Measurements from ENCODE around the gene CTSZ.
"Not testable (repeated sequence)": the region's sequence is repeated elsewhere in the genome, so short reads cannot be mapped to it uniquely, and the experiment has no call there.

The CTSZ gene

DNA sequence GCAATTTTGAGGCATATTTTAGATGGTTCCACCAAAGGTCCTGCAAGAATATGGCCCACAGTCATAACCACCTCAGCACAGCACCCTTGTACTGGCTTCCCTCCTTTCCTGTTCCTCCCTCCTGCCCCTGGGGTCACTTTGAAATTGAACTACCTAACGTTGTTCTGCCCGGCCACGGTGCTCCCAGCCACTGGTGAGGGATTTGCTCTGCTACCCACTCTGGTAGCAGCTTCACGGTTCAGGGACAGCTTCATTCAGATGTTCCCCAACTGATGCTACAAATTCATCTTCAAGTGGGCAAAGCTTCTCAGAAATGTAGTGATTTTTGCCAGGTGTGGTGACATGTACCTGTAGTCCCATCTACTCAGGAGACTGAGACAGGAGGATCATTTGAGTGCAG is 33.9 kb downstream of the CTSZ start:
- TF ChIP-seq CTCF (IDR thresholded peaks at IDR 0.05; ENCODE audit: extremely low read depth, missing control alignments): no peak
- no peak for DNase-seq (ENCODE audit: low spot score)

DNA sequence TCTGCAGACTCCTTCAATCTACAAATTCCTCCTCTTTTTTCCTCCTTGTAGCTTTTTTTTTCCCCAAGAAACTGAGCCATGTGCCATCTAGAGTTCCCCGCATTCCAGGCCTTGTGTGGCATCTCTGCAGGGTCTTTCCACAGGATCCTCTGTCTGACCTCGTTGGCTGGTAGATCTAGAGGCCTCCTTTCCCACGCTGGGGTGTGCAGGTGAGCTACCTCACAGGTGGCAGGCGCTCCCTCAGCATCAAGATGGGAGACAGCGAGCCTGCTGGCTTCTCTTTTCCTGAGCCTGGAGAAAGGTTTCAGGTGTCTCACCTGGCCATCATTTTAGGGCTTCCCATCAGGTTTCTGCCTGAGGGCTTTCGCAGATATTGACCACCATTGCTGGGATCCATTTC is 35.6 kb downstream of the CTSZ start:
- DNase-seq (ENCODE audit: low spot score): no peak
- TF ChIP-seq CTCF (IDR thresholded peaks at IDR 0.05; ENCODE audit: extremely low read depth, missing control alignments): no peak

DNA sequence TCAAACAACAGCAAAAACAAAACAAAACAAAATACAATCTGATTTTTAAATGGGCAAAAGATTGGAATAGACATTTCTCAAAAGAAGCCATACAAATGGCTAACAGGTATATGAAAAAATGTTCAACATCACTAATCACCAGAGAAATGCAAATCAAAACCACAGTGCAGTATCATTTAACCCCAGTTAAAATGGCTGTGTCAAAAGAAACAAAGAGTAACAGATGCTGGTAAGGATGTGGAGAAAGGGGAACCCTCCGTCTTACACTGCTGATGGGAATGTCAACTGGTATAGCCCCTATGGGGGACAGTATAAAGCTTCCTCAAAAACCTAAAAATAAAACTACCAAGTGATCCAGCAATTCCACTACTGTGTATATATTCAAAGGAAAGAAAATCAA is 36.9 kb downstream of the CTSZ start:
- no peak for TF ChIP-seq CTCF (IDR thresholded peaks at IDR 0.05; ENCODE audit: extremely low read depth, missing control alignments)
- DNase-seq (ENCODE audit: low spot score): no peak

DNA sequence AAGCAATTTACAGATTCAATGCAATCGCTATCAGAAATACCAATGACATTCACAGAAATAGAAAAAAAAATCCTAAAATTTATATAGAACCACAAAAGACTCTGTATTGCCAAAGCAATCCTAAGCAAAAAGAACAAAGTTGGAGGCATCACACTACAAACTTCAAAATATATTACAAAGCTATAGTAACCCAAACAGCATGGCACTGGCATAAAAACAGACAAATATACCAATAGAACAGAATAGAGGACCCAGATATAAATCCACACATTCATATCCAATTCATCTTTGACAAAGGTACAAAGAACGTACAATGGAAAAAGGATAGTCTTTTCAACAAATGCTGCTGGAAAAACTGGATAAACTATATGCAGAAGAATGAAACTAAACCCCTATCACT is 37.6 kb downstream of the CTSZ start:
- no peak for TF ChIP-seq CTCF (IDR thresholded peaks at IDR 0.05; ENCODE audit: extremely low read depth, missing control alignments)
- DNase-seq (ENCODE audit: low spot score): no peak

DNA sequence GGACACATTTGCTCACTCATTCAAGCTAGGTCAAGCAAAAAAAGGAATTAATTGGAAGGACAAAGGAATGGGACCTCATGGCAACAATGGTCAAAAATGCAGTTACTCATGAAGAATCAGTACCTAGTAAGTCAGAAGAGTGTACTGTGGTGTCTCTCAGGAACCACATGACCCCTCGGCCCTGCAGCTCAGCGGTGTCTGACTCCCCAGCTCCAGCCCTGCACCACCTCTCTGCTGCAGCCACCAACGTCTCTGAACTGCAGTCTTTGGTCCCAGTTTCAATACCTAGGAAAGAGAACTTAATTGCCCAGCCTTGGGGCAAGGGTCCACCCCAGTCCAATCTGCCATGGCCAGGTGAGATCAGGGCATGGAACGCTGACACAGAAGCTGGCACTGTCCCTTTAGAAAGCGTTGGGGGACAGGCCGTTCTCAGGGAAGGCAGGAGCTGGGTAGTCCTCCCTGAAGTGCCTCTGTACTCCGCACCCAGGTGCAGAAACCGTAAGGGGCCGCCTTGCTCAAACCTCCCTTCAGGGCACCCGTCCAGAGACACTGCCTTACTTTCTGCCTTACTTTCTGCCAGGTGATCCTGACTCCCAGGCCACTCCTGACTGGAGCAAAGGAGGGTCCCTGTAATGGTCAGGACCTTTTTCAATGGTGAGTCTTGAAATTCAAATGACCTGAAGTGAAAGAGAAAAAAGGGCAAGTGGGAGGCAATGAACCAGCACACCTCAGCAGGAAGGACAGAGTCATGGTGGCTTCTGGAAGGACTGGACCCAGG is 39.2 kb downstream of the CTSZ start:
- no peak for DNase-seq (ENCODE audit: low spot score)
- TF ChIP-seq CTCF (IDR thresholded peaks at IDR 0.05; ENCODE audit: extremely low read depth, missing control alignments): no peak

GRCh38 chr20:58965270-58966064 is 41.6 kb downstream of the CTSZ start:
- TF ChIP-seq CTCF (IDR thresholded peaks at IDR 0.05; ENCODE audit: extremely low read depth, missing control alignments): no peak
- no peak for DNase-seq (ENCODE audit: low spot score)

- not testable (repeated sequence) for DNase-seq (ENCODE audit: low spot score)
These were observed 43.1 kb downstream of the CTSZ start for GRCh38 chr20:58963922-58964321.

Measured in GM20000 (cell line).